ENCODE measurements around the gene FRMD4A. TPM values are rescaled to one million over a fixed set of nuclear protein-coding genes. Genes with fewer than 3 reads are reported as not detected.

FRMD4A gene
- total RNA-seq, 1 donor from 2014 or later: 33.3 TPM

DNA sequence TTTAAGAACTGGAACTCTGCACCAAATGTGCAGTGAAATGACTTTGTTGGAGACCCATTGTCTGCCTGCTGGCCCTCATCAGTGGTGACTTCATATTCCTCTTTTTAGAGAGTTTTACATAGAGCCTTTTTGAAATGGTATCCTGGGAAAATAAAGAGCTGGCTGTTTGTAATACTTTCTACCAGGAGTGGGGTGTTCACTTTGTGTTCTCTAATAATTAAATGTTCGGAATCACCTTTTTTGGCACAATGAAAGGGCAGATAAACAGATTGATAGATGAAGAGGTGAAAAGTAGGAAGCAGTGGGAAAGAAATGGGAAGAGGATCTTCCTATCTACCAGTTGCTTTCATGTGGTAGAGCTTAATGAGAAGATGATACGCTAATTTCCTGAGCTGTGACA is 688.4 kb downstream of the FRMD4A start:
- no peak for DNase-seq

DNA sequence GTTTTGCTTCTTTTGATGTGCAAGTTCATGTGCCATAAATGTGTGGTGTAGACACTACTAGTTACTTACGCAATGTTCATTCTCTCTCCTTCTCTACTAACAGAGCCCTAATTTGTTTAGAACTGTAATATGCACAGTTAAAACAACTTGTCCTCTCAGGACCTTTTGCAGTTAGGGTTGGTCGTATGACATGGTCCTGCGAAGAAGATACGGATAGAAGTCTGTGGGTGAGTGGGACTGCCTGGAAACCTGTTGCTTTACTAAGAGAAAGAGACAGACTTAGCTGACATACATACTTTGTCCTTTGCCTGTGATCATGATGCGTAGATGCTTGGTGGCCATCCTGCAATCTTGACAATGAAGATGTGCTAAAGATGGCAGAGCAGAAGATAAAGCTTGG is 692.8 kb downstream of the FRMD4A start:
- no peak for DNase-seq

DNA sequence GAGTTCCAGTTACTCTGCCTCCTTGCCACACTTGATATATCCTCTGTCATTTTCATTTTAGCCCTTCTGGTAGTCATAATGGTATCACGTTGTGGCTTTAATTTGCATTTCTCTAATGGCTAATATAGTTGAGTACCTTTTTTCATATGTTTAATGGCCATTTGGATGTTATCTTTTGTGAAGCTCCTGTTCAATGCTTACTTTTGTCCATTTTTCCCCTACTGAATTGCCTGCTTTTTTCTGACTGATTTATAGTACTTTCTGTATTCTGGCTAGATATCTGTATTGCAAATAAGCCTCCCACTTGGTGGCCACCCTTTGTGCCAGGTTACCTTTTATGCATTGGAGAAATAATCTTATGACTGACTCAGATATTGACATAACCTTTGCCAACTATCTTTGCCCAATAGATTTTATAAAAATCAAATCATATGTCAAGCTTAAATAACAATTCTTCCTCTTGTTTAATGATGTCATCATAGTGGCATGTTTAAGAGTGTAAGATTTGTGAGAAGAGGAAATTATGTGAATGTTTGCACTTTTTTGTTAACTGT is 693.3 kb downstream of the FRMD4A start:
- no peak for DNase-seq

DNA sequence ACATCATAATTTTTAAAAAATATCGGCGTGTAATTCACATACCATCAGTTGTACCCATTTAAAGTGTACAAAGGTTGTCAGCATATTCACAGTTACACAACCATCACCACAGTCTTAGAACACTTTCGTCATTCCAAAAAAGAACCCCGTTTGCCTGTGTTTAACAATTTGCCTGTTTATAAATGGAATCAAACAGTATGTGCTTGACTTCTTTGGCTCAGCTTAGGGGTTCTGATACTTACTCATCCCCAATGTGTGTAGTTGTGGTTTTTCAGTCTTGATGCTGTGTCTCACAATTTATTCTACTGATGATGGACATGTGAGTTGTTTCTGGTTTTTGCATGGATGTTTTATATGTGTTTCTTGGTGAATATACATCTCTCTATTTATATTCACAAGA is 693.9 kb downstream of the FRMD4A start:
- no peak for DNase-seq

DNA sequence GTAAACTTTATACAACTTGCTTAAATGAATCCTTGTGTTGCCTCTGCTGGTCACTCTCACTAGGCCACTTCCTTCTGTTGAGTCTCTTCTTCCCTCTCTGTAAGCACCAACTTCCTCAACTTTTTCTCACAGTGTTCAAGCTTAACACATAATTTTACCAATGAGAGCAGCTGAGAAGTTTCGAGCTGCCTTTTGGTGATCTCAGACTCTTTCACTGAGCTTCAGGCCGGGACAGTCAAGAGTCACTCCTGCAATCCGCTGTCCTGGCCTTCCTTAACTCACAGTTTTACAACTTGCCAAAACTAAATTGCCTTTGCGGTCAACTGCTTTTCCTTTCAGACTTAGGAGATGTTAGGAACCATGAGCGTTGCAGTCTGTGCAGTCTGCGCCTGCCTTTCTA is 696.5 kb downstream of the FRMD4A start:
- no peak for DNase-seq

DNA sequence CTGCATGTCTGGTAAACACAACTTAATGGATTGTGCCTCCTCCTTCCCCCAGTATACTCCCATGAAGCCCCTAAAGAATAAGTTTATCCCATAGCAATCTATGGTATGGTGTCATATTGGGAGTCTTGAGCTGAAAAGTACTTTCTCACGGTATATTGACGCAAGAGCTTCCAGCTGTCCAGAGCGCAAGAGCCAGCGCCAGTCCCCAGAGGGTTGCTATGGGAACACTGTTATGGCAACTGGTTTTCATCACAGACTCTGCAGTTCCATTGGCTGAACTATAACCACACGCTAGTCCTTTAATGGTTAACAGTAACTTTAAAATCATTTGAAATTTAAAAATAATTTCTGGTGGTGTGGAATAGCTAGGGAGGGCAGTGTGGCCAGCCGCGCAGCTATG is 697.0 kb downstream of the FRMD4A start:
- peak; percentile 86 for DNase-seq

DNA sequence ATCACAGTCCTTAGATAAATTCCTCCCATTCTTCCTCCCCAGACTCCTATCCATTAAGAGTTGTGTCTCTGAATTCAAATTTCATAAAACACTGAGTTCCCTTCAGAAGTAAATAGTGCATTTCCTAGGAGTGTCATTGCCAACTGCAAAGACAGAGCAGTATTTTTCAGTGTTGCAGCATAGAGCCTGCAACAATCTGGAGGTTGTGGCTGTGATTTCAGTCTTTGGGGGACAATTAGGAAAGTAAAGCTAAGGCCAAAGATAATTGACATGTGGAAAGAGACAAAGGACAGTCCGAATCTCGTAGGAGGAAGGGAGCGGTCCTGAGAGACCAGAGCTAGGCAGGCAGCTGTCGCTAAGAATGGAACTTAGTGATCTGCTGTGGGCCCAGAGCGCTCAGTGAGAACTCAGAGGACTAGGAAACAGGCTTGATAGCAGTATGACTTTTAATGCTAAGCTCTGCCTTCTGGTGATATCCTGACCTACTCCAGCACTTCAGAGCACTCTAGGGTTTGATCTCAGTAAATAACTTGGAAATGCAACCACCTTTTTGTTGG is 697.8 kb downstream of the FRMD4A start:
- DNase-seq: no peak

DNA sequence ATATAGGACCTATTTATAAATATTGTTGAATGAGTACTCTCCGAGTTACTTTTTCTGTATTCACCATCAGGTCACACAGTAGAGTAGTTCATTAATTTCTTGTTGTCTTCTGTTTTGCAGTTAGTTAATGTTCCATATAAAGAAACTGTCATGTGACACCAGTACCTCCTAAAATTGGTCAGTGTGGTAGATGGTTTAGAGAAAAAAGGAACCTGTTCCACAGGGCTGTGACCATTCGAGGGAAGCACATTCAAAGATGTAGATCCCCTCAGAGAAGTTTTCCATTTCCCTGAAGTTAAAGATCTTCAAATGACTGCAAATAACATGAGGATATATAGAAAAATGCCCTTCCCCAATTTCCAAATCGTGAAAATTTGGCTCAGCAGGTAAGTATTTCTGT is 698.3 kb downstream of the FRMD4A start:
- no peak for DNase-seq

DNA sequence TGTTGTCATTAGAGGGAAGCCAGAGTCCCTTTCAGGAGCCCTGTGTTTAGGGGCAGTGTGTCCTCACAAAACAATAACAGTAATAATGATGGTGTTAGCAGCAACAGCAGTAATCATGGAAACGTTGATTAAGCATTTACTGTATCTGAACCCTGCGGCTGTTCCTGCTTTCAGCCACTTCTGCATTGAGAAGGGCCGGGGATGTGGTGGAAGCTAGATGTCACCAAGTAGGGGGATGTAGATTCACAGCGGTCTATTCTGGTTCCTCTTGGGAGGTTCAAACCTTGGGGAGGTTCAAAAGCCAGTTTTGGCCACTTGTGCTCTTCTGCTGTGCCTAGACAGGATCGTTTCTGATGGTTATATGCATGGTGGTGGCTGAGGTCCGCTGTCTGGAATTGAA is 699.1 kb downstream of the FRMD4A start:
- no peak for DNase-seq

DNA sequence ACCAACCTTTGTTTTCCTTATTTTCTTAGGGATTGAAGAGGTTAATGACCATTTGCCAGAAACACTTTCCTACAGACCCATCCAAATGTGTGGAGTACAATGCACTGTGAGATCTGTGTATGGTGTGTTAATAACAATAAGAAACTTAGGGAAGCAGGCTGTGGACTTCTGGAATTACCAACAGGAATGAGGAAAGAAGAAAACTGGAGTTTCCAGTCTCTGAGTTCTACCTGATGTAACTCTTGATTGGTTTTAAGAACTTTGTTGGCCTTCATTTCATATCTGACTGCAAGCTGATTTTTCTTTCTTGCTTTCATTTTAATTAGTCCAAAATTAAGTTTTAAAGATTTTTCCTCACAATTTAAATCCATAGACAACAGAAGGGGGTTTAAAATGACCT is 700.5 kb downstream of the FRMD4A start:
- no peak for DNase-seq

DNA sequence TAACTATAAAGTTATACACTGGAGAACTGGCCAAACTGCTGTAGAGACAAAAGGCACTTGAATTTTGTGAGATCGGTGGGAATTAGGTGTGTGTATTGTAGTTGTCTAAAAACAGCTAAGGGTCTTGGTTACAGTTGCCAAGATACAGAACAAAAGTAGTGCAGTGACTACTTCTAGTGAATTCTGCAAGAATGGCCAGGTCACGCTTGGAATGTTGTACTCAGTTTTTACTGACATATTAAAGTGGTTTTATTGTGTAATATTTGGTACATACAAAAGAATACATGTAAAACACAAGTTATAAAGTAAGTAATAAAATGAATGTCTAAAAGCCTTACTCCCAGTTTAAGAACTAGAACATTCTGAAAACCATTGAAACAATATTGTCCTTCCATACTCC is 701.6 kb downstream of the FRMD4A start:
- DNase-seq: no peak

DNA sequence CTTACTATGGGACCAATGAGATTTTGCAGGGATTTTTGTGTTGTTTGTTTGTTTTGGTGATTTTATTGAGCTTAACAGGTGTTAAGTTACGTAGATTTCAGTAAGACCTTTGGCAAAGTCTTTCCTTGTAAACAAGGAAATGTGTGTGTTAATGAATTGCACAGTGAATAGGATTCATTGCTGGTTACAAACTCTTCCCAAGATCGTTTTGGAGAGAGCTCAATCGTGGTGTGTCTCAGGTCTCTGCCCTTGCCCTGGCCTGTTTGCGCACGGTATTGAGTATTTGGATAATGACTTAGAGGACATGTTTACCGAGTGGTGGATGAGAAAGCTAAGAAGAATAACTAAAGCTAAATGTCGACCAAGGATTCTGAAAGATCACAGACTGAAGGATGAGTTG is 702.1 kb downstream of the FRMD4A start:
- DNase-seq: no peak

DNA sequence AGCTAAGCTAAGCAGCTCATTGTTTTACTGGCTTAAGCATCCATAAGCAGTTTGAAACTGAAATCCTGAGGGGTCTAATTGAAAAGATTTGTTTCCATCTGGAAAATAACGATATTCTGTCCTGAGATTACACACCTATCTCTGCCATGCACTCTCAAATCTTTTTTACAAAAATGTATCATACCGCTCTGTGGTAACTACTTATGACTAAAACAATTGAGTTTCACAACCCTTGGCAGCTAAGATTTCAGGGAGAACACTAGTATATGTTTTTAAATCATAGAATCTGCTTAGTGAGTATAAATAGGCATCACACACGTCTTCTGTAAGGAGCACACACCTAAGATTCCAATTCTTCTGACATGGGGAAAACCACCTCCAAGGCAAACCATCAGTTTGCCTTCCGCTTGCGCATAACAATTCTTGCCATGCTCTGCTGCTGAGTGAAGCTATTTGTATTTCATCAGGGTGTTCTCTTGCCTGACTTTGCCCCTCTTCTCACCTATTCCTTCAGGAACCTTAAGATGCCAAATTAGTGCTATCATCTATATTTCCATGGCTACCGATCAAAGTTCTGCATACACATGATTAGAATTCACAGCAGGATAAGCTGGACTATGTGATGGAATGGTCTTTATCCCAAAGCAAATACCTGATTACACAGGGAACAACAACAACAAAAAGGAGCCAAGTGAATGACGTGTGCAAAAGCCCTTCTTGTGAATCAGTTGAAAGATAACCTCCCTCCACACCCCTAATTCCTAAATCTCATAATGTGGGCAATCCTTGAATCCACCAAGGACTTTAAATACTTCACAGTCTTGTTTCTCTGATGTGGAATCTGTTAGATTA is 703.0 kb downstream of the FRMD4A start:
- DNase-seq: no peak

DNA sequence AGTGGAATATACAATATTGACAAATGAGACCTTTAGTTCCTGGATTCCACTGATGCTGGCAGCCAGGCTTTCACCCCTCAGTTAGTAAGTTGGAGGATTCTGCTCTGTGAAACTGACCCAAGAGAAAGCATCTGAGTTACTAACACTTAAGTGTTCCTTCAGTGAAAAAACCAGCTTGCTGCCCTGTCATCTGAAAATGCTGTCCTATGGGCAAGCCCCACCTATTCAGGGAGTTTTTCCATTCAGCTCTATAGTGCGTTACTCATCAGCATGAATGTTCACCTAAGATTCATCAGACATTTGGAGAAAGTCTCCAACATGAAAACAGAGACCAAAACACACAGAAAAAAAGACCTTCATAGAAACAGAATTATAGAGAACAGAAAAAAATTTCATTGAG is 706.1 kb downstream of the FRMD4A start:
- DNase-seq: no peak

DNA sequence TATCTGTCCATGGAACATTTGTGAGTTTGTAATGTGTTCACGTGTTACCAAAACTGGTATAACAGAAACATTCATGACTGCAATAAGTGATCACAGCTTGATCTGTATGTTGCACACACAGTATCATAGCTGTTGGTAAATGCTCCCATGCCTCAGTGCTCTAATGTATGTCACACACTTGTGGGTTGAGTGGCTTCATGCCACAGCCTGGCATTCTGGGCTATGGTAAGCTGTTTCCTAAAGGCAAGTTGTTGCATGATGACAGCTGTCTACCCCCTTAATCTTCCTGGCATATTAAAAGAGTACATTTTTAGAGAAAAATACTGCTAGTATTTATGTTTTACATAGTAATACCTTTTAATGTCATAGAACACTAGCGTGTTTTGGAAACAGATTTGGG is 708.8 kb downstream of the FRMD4A start:
- no peak for DNase-seq

DNA sequence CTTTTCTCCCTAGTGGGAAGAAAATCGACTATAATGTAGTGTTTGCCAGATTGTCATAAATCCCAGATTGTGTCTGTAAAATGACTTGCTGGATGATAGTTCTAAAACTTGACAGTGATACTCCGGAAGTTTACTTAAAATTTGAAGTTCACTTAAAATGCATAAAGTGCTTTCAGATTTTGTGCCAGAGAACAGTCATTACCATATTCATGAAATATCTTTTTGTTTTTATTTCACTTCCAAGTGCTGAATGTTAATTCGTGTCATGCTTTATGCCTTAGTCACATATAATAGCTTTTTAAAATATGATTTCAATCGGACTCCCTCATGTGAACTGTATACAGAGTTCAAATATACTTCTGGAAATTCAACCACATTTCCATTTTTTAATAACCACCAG is 713.6 kb downstream of the FRMD4A start:
- peak; percentile 41 for DNase-seq

DNA sequence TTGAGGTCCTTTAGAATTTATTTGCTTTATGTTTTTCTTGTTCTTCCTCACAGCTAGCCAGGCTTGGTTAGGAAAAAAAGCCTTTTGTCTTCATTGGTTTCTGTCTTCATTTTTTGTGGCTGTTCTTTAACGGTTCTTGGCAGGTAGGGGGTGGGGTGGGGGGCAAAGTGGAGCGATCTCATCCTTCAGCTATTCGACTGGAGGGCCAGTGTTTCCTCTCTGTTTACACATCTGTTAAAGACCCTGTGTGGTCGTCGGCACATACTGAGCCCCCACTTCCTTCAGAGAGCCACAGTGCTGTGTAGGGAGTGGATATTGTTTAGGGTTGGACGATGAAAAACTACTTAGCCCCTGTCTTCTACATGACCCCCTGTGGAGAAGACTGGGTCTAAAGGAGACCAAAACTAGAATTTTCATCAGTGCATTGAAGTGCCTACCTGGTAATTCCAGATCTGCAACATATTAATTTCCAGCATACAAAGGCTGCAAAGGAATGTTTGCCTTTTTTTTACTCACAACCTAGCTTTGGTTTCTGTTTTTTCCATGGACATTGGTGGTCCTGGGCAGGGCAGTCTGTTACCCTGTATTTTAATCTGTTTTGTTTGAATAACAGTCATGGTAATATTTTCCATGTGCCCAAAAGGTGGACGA is 714.9 kb downstream of the FRMD4A start:
- no peak for DNase-seq

DNA sequence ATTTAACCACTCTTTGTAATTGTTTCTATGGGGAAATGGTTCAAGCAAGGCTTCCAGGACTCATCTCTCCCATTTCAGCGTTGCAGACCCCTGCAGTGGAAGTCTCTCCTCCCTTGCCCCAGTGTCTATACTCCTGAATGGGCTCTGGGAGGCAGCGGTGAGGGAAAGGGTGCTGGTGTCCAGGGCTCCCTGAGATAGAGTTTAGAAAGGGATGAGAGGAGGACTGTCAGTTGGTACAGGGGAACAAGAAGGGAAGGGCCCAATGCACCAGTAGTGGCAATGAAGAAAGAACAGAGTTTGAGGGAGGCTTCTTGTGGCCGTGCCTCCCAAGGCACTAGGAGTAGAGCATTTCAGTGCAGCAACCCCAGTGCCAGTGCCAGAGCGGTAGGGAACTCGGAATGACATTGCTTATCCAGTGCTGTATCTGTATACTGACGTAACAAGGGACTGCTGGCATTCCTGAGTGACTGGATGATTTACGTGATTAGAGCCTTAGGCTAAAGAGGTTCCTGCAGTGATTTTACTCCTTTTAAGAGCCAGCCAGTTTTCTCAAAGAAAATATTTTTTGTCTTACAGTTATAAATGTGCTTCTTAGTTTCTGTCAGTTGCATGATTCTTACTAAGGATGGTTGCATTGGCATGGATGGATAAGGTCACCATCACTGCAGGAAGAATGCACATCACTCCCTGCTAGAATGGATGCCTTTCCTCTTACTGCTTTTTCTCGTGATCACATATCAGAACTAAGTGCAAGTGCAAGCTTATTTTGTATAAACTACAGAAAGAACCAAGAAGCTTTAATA is 716.0 kb downstream of the FRMD4A start:
- no peak for DNase-seq

DNA sequence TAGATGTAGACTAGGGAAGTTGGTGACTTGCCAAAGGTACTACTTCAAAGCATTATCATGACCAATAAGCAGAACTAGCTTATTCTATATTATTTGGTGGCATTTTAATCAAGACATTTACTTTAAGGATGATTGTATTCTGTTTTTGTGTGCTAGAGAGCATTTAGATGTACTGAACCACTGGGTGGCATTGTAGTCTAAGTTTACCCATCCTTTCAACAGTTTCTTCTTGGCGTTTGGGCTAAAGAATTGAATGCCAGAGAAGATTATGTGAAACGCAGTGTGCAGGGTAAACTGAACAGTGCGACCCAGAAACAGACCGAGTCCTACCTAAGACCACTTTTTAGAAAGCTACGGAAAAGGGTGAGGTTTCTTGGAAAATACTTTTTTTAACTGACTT is 717.2 kb downstream of the FRMD4A start:
- peak; percentile 39 for DNase-seq

DNA sequence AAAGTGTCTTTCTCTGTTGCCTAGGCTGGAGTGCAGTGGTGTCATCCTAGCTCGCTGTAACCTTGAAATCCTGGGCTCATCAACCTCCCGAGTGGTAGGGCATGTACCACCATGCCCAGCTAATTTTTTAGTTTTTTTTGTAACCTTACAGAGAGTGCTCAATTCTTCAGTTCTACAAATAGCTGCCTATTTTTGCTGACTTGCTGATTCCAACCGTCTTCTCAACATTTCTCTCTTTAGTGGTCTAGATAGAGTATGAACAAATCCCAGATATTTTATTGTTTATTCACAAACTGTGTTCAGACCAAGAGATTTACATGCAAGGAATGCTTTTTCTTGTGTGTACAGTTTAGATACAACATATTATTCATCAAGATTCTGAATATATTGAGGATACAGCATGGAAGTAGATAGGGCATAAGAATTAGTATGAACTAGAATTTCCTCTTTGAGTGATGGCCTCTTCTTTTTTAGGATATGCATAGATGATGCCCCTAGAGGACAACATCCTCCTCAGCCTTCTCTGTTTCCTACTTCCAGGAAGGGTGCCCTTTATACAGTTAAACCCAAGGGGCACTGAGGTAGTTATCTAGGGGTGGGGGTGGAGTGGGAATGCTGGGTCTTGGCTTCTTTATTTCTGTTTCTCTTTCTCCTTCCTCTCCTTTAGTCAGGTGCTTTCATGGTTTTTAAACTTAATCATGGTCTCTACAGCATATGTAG is 717.9 kb downstream of the FRMD4A start:
- no peak for DNase-seq

DNA sequence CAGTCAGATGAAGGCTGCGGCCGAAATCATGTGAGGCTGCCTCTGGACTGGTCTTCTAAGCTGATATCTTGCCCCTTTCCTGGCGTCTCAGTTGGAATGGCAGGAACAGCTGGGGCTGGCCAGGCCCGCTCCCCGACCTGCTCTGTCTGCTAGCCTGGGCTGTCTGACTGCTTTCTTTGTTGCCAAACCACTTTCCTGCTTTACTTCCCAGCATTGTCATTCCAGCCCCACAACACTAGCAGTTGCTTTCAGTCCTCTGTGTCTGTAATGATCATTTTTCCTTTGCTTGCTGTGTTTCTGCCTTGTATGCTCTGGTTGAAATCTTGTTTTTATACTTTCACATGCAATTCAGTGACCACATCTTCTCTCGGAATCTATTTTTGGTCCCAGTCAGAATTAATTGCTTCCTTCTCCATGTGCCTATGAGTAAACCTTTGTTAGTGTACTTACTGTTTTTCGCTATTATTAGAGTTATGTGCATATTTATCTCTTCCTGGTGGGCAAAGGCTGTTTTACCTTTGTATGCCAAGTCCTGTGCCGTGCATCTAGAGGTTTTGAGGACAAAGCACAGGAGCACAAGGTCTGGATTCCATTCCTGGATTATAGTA is 722.4 kb downstream of the FRMD4A start:
- no peak for DNase-seq

Data from skin of body (tissue), 2 donors.